Fibroblast of skin of left quadriceps (primary cell): ENCODE results near the gene KIAA0319L.

ENCODE experiments used
- DNase-seq, 2 experiments: peaks; one replicate each; pipeline ENCODE4 v3.0.0-alpha.2; 2013; ENCODE audit warnings: low read depth in 2 of 2

The KIAA0319L gene

GRCh38 chr1:35563166-35563565 lies 6.0 kb upstream of the KIAA0319L start:
- no peak for DNase-seq

- DNase-seq, result no peak
These were observed 4.9 kb upstream of the KIAA0319L start for GRCh38 chr1:35561972-35562680.

GRCh38 chr1:35561297-35561971 lies 4.2 kb upstream of the KIAA0319L start:
- DNase-seq, result no peak

GRCh38 chr1:35560256-35561225 lies 3.3 kb upstream of the KIAA0319L start:
- no peak for DNase-seq

- no peak for DNase-seq
These were observed 2.2 kb upstream of the KIAA0319L start for GRCh38 chr1:35559317-35559944.

GRCh38 chr1:35558374-35559316 lies 1.4 kb upstream of the KIAA0319L start:
- no peak for DNase-seq

- DNase-seq, result peak; percentile 93 to 95
These were observed 589 bp upstream of the KIAA0319L start, which contains the start of gene NCDN for GRCh38 chr1:35557611-35558373. TSS of gene NCDN (plus strand) at chr1:35557799. CDS start at chr1:35558191, 392 bp downstream.

GRCh38 chr1:35556484-35557117 lies 602 bp downstream of the KIAA0319L start:
- DNase-seq, result no peak

- DNase-seq, result no peak
These were observed 1.4 kb downstream of the KIAA0319L start for GRCh38 chr1:35555601-35556477.

- no peak for DNase-seq
These were observed 2.0 kb downstream of the KIAA0319L start for GRCh38 chr1:35555212-35555584.

GRCh38 chr1:35554266-35555211 lies 2.7 kb downstream of the KIAA0319L start:
- DNase-seq, result no peak

GRCh38 chr1:35553851-35554250 lies 3.4 kb downstream of the KIAA0319L start:
- DNase-seq, result no peak

GRCh38 chr1:35546614-35547013 lies 10.6 kb downstream of the KIAA0319L start:
- DNase-seq, result no peak

GRCh38 chr1:35544976-35545375 lies 12.2 kb downstream of the KIAA0319L start:
- DNase-seq, result no peak

- DNase-seq, result peak; percentile 41 to 51
These were observed 17.4 kb downstream of the KIAA0319L start for GRCh38 chr1:35539824-35540261.

- no peak for DNase-seq
These were observed 18.0 kb downstream of the KIAA0319L start for GRCh38 chr1:35539073-35539823.
